Measurements from ENCODE around the gene GAK. TPM values are rescaled to one million over a fixed set of nuclear protein-coding genes. Genes with fewer than 3 reads are reported as not detected.

Gene GAK
- total RNA-seq, 2 donors from 2014 or later, result 197 to 265 TPM

DNA sequence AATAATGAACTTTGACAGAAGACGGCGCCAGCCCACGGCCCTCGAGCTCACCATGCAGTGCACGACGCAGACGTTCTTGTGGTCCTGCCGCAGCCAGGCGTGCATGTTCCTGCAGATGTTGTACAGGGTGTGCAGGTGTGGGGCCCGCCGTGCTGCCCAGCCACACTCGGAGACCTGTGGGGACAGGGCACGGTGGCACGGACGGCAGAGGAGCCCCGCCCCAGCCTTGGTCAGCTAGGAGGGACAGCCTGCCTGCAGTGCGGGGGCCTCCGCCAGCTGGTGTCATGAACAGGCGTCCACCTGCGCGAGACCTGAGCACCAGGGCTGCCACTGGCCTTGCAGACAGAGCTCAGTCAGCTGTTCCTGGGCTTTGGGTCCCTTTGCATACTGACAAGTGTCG is 49.5 kb downstream of the GAK start:
- DNase-seq (no peak), ATAC-seq (no peak)
- intact Hi-C loops (cut with DNase I, micrococcal nuclease), result no loop called here

DNA sequence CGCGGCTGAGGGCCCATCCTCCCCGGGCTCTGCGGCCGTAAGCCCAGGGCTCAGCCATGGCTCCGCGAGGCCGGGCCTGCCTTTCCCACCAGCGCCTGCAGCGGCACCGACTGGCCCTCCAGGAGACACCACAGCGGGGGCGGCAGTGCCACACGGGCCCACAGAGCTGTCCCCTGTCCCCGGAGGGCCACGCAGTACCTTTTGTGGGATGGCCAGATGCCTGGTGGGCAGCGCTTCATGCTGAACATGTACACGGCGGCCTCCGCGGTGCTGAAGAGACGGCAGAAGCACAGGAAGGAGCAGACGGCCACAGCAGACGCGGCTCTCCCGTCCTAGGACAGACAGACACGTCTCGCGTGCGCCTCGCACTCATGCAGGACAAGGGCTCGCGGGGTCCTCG is 50.4 kb downstream of the GAK start:
- no peak for DNase-seq
- intact Hi-C loops (cut with DNase I, micrococcal nuclease), result no loop called here
- no peak for ATAC-seq

DNA sequence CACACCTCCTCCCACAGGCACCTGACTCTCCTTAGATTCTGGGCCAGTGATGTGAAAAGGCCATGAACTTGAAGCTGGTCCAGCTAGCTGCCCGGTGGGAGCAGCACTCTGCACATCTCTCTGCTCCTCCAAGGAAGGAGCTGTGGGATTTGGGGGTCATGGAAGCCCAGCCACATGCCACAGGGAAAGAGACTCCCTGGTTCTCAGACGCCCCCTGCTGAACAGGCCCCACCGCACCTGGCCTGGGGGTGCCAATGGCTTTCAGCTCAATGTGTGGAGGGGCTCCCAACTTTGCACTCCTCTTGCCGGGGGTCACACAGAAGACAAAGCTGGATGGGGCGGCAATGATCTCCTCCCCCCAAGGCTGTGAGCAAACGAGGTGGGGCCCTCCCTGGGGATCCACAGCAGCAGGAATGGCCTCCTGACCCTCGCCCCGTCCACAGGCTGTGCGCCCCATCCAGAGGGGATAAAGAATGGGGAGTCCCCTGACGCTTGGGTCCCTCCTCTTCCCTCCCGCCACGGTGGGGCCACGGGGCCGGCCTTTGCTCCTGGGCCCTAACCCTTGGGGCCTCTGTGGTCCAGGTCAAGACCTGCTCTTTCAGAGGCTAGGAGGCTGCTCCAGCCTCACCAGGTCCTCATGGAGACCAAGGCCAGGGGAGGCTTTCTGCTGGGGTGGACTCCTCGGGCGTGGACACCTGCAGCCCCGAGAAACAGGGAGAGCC is 51.3 kb downstream of the GAK start:
- DNase-seq (no peak), ATAC-seq (no peak)
- intact Hi-C loops (cut with DNase I, micrococcal nuclease), result no loop called here

DNA sequence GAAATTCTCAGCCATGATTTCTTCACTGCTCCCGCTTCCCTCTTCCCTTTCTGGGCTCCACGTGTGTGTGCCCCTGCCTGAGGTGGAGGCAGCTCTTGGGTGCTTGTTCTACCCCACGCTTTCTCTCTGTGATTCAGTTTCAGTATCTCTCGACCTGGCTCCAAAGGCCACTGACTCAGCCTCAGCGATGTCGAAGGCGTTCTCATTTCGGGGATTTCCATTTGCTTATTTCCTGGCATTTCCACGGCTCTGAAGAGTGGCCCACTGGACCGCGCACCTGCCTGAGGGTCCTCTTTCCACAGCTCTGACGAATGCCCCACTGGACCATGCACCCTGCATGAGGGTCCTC is 52.4 kb downstream of the GAK start:
- intact Hi-C loops (cut with DNase I, micrococcal nuclease), result no loop called here
- no peak for DNase-seq
- no peak for ATAC-seq

DNA sequence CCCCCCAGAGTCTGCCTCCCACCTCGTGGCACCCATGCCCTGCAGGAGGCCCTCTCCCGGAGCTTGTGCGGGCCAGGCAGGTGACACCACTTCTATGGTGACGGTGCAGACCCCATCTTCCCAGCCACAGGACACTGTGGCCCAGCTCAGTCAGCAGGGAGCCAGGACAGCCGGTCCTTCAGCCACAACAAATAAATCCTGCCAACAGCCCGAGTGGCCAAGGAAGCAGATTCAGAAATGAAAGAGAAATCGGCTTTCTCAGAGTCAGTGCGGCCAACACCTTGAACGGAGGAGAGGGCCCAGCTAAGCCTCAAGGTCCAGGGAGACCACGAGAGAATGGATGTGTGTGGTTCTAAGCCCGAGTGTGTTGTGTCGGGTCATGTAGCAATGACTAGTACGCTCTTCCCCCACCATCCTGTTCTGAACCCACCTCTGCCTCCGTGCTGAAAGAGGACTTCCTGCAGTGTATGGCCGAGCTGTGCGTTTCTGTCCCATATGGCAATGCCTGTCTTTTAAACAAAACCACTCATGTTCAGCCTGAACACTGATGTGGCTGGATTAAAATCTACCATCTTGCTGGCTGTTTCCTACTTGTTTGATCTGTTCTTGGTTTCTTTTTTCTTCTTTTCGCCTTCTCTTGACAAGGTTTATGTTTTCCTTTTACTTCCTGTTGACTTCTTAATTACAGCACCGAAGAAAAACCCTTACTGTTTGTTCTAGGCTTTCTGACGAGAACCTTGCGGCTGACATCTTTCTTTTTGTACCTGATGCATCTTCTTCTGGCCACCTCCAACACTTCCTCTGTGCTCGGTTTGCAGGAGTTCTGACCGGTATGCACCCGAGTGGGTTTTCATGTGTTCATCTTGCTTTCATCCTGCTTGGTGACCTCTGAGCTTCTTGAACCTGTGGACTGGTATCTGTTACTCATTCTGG is 53.1 kb downstream of the GAK start:
- ATAC-seq, result no peak
- intact Hi-C loops (cut with DNase I, micrococcal nuclease), result no loop called here
- DNase-seq, result no peak

DNA sequence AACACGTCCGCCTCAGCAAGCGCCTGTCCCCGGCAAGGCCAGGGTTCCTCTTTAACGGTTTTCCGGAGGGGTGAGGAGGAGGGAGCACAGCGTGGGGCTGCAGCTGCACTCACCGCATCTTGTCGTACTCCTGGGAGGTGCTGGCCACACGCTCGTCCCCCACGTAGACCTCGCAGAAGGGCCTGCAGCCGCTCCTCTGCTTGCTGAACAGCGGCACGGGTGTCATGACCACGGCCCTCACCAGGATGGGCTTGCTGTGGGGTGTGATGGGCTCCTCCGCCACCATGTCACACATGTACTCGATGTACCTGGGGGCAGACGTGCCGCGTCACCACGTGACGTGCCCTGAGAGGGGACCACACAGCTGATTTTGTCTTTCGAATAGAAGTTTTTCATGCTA is 54.6 kb downstream of the GAK start:
- intact Hi-C loops (cut with DNase I, micrococcal nuclease), result no loop called here
- ATAC-seq (no peak), DNase-seq (no peak)

DNA sequence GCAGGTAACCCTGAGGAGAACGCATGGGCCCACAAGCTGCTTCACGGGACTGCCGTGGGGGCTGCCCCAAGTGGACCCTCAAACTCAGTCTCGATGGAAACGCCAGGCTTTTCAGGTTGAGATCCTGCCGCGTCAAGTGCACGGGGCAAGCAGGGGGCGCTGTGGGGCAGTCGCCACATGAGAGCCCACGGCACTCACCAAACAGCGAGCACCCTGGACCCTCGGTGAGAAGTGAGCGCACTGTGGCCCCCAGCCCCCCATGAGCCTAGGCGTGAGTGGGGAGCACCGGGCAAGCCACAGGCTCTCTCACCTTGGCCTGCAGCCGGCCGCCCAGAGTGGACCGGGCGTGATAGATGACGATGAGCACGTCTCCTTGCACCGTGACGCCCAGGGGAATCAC is 55.3 kb downstream of the GAK start:
- intact Hi-C loops (cut with DNase I, micrococcal nuclease), result no loop called here
- no peak for ATAC-seq
- no peak for DNase-seq

DNA sequence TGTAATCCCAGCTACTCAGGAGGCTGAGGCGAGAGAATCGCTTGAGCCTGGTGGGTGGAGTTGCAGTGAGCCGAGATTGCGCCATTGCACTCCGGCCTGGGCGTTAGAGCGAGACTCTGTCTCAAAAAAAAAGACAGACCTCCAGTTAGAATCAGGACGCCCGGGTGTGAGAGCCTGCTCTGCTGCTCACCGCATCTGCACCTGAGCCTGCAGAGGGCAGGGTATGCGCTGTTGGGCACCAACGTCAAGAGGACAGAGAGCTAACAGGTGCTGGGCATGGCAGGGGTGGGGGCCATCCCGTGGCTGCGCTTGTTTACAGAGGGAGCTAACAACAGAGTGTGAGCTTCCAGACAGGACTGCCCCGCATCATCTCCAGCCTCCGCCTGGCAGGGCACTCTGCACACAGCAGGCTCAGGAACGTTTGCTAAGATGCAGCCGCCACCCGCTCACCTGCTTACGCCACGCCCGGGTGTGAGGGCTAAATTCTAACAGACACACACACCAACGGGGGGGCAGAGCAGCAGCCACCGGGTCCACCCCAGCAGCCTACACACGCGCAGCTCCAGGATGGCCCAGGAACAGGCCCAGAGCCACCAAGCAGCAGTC is 56.2 kb downstream of the GAK start:
- DNase-seq (no peak), ATAC-seq (peak; percentile 12)
- intact Hi-C loops (cut with DNase I, micrococcal nuclease), result no loop called here

DNA sequence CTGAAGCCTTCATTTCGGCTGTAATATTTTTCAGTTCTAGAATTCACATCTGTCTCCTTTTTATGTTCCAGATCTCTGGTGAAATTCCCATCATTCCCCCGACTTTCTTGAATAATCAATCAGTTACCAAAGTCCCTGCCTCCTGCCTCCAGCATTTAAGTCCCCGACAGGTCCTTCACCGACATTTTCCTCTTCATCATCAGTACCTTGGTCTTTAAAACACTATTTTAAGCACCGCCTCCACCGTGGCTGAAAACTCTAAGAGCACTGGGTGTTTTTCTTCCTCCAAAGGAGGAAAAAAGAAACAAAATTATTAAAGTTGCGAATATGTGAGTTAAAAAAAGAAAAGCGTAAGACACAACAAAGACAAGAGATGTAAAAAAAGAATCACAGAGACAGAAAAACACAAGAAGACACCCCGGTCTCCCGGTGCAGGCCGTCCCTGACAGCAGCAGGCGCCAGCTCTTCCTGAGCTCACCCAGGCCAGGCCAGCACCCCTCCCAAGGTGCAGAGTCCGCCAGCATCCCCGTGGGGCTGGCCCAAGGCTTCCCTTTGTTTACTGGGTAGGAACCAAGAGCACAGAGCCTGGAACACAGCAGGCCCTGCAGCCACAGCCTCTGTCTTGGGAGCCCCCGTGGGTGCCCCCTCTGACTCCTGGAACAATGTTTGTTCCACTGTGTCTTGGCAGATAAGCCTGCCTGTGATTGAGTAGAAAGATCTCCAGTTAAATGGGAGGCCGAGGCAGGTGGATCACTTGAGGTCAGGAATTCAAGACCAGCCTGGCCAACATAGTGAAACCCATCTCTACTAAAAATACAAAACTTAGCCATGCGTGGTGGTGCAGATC is 56.9 kb downstream of the GAK start:
- DNase-seq (no peak), ATAC-seq (no peak)
- intact Hi-C loops (cut with DNase I, micrococcal nuclease), result no loop called here

DNA sequence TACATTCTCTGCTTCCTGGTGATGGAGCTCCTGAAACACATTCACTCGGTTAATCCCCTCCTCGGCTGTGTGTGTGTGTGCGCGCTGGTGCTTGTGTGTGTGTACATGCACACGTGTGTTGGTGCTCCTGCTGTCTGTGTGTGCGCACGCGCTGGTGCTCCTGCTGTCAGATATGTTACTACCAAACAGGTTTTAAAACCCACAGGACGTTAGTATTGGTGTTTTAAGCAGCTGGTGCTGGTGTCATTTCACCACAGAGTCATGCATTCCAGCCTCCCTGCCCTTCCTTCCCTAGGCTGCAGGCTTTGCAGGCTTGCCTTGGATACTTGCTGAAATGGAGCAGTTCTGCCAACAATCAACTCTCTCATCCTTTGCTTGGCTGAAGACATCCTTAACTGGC is 58.1 kb downstream of the GAK start:
- intact Hi-C loops (cut with DNase I, micrococcal nuclease), result no loop called here
- DNase-seq (no peak), ATAC-seq (no peak)

DNA sequence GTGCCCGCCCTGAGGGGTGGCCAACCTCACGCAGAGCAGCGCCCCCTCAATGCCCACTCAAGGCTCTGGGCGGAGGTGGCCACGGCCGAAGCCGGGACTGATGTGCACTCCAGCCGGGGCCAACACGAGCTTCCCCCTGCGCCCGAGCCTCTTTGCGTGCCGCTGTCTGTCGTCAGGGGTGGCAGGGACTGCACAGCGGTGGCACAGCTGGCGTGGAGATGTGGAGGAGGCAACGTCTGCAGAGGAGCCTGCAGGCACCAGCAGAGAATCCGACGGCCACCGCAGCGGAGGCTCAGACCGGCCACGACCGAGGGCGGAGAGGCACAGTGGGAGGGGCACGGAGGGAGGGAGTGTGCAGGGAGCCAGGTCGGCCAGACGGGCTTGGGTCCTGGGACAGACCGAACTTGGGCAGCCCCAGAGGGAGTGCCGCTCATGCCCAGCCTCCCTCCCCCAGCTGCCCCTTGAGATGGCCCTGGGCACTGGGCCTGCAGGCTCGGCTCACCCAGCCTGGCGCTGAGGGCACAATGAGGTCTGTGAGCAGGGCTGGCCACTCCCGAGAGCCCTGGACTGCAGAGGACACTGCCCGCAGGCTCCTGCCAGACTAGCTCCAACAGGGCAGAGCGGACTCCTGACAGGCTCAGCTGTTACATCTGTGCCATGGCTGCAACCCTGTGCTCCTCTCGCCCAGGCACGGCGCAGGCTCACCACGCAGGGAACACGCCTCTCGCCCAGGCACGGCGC is 59.7 kb downstream of the GAK start:
- DNase-seq (no peak), ATAC-seq (peak; percentile 4)
- intact Hi-C loops (cut with DNase I, micrococcal nuclease), result no loop called here

DNA sequence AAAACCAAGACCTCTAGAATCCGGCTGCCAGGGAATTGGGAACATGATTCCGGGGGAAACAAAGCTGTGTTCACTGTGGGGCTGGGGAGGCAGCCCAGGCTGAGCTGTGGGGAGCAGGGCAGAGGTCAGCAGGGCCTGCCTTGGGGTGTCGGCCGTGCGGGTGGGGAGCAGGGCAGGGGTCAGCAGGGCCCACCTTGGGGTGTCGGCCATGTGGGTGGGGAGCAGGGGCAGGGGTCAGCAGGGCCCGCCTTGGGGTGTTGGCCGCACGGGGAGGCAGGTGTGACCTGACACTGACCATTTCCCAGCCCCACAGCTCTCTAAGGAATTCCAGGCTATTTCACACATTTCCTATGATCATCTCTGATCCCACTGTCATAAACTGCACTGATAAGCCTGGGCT is 60.6 kb downstream of the GAK start:
- DNase-seq, result no peak
- intact Hi-C loops (cut with DNase I, micrococcal nuclease), result no loop called here
- no peak for ATAC-seq

DNA sequence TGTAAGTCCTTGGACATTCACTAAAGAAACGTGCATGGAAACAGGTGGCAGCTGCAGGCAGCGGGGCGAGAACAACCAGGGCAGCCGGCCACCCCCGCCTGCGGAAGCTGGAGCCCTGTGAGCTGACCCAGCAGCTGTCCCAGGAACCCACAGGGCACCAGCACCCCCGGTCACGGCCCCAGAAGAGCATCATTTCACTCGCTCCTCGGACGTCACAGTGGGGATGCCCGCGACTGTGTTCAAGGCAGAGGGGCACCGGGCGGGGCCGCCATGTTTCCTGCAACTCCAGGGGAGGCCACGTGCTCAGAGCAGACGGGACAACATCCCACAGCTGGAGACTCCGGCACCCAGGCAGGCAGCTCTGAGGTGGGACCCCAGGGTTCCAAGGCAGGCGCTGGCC is 61.2 kb downstream of the GAK start:
- DNase-seq, result no peak
- intact Hi-C loops (cut with DNase I, micrococcal nuclease), result no loop called here
- no peak for ATAC-seq

DNA sequence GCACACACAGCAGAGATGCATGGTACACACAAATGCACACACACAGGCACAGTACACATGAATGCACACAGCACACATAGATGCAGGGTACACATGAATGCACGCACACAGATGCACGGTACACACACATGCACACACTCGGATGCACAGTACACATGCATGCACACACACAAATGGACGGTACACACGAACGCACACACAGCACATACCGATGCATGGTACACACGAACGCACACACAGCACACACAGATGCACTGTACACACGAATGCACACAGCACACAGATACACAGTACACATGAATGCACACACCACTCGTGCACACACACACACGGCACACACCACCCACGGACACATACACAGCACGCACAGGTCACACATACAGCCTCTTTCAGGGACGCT is 62.3 kb downstream of the GAK start:
- DNase-seq (no peak), ATAC-seq (no peak)
- intact Hi-C loops (cut with DNase I, micrococcal nuclease), result no loop called here

DNA sequence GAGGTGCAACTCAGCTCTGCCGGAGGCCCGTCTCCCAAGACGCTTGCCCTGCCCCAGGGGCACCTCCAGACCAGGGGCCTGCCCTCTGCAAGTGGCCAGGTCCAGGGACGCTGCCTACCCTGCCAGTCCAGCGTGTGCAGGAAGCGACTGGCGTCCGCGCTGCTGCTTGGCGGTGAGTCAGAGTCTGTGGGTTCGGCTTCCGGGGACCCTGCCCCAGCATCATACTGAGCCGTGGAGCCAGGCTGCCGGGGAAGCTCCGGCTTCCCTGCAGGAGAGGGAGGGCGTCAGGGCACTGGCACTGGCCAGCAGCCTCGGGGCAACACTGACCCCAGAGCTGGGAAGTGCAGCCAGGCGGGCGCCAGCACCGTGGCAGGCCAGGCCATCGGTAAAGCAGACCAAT is 63.7 kb downstream of the GAK start:
- DNase-seq, result no peak
- no peak for ATAC-seq
- intact Hi-C loops (cut with DNase I, micrococcal nuclease), result no loop called here

DNA sequence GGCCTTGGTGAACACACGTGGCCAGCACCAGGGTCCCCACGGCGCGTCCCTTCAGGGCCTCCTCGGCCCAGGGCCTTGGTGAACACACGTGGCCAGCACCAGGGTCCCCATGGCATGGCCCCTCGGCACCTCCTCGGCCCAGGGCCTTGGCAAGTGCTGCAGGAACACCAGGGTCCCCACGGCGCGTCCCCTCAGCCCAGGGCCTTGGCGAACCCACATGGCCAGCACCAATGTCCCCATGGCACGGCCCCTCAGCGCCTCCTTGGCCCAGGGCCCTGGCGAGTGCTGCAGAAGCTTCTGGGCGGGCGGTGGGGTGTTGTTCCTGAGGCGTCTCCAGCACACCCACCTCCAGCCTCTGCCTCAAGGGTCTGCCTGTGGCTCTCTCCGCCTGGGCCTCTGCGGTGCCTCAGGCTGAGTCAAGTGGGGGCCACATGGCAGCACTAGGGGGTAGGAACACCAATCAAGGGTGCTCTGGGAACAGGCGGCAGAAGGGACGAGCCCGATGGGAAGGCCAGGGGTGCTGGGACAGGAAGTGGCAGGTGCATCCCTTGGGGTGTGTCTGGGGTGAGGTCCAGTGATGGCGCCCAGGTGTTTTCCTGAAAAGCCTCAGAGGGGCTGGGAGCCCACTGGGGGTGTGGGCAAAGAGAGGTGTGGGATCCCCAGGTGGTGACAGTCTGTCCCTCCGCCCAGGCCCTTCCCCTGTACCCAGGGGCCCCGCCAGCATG is 64.4 kb downstream of the GAK start:
- intact Hi-C loops (cut with DNase I, micrococcal nuclease), result no loop called here
- no peak for ATAC-seq
- no peak for DNase-seq

DNA sequence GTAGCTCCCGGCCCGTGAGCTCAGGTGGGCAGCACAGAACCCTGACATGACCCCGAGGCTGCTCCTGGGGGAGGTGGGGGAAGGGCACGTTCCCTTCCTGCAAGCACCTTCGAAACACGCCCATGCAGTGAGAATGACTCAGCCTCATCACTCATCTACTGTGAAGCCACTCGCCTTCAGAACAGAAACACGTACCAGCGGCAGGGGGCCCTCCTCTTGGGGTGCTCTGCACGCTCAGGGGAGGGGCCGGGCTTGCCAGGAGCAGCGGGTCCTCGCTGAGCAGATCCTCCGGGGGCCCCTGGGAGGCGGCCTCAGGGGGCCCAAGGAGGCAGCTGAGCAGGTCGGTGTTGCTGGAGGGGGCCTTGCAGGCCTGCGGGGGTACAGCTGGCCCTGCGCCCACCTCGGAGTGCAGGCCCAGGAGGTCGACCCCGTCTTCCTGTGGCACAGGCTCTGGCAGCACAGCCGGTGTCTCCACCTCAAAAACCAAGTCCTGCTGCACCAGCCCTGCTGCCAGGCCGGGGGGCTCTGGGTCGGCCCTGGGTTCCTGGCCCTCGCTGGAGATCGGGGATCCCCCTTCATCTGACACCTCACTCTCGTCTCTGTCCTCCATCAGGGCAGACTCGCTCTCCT is 65.2 kb downstream of the GAK start:
- intact Hi-C loops (cut with DNase I, micrococcal nuclease), result no loop called here
- ATAC-seq (no peak), DNase-seq (no peak)

All from left colon (tissue), 2 donors.